NOMO-1 treated with dmso at 0.1 percent for 144 hours (cell line): ENCODE results near the gene GIT2.
"Not testable (repeated sequence)": the region's sequence is repeated elsewhere in the genome, so short reads cannot be mapped to it uniquely, and the experiment has no call there.

ENCODE experiments used
- DNase-seq: peaks from one replicate; lab custom pipeline; 2025; ENCODE audit not compliant: unreplicated experiment; lab: John Stamatoyannopoulos, UW

Gene GIT2

DNA sequence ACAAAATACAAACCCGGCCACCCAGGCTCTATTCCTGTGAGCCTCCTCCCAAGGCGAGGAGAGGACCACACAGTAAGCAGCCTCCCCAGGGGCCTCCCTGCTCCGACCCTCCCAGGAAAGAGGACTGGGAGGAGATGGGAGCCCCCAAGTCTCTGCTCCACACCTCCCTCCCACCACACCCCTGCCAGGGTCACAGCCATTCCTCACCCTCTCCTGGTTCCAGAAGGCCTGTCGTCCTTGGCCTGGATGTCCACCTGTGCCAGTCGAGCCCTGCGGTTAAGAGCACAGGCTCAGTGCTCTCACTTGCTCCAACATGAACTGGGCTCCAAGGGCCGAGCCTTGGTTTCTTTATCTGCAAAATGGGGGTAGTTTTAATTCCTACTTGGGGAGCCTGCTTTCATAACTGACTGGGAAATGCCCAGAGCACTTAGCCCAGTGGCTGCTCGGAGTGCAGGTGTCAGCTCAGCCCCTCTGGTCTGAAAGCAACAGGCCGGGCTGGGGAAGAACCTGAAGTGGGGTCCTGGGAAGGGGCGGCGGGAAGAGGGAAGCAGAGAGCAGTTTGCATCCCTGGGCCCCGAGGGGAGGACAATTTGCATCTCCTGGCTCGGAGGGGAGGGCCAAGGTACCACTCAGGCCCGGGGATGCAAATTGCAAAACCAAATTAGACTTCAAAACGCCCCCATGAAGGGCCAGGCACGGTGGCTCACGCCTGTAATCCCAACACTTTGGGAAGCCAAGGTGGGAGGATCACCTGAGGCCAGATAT is 72.5 kb downstream of the GIT2 start:
- DNase-seq, result no peak

DNA sequence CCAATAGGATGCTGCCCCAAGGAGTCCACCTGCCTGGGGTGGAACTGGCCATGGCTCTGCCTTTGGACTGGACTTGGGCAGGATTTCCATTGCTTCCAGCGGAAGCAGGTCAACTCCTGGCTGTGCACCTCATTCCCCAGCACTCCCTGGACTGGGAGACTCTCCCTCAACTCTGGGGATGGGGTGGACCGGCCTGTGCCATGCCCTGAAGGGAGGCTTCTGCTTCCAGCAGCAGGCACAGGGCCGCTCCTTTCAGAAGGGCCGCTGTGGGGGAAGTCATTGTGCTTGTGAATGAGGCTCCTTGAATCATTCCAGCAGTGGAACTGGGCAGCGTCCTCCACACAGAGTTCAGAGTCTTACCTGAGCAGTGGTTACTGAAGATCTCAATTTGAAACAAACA is 73.1 kb downstream of the GIT2 start:
- no peak for DNase-seq

DNA sequence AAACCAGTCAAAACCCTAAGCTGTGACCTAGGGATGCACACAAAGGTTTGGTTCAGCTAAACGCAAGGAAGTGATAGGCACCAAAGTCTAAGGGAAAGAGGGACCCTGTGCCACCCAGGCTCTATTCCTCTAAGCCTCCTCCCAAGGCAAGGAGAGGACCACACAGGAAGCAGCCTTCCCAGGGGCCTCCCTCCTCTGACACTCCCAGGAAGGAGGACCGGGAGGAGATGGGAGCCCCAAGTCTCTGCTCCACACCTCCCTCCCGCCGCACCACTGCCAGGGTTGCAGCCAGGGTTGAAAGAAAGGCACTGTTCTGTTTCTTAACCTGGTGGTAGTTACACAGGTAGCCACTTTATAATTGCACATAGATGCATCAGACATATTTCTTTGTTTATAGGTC is 74.2 kb downstream of the GIT2 start:
- no peak for DNase-seq

DNA sequence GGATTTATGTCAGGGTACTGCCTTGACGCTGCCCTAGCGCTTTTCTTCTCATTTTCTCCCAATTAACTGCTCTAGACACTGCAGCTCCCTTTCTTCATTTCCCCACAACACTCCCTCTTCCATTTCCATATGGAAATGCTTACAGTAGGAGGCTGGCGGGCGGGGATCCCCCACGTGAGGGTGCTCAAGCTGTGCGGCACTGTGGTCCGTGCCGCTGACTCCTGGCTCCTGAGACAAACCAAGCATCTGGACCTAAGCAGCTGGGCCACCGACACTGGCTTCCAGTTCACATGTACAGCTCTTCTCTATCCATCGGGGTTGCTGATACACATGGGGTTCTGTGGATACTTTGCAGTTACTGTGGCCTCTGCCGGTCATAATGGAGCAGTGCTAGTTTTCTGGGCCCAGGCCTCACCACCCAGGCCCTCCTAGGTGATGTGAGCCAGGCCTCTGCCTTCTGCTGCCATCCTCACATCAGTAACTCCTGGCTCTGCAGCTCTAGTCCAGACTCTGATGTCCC is 75.8 kb downstream of the GIT2 start:
- DNase-seq, result no peak

DNA sequence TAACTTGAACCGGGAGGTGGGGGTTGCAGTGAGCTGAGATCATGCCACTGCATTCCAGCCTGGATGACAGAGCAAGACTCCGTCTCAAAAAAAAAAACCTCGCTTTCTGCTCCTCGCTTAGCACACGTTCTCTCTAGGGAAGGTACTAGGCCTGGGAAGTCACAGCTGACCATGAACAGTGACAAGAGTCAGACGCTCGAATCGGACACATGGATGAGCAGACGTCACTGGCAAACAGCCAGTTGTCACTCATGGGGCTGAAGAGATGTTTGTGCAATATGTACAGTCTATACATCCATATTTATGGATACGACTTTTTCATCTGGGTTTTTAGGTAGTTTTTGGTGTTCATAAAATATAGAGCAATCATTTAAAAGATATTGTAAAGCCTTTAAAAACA is 76.7 kb downstream of the GIT2 start:
- no peak for DNase-seq

DNA sequence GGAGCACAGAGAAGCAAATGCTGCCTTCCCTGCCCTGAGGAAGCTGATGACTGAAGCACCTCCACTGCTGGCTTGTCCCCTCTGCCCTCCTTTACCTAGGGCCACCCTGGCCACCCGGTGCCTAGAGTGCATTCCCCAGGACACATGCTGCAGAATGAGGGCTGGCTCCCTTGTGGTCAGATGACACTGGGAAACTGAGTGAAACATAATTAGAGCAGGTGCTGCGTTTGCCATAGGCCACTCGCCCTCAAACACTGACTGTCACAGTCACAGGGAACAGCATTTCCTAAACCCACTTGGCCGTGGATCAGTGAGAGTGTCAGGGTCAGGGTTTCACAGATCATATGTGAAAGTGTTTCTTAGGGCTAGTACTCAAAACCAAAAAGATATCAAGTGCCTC is 80.1 kb downstream of the GIT2 start:
- DNase-seq, result no peak

DNA sequence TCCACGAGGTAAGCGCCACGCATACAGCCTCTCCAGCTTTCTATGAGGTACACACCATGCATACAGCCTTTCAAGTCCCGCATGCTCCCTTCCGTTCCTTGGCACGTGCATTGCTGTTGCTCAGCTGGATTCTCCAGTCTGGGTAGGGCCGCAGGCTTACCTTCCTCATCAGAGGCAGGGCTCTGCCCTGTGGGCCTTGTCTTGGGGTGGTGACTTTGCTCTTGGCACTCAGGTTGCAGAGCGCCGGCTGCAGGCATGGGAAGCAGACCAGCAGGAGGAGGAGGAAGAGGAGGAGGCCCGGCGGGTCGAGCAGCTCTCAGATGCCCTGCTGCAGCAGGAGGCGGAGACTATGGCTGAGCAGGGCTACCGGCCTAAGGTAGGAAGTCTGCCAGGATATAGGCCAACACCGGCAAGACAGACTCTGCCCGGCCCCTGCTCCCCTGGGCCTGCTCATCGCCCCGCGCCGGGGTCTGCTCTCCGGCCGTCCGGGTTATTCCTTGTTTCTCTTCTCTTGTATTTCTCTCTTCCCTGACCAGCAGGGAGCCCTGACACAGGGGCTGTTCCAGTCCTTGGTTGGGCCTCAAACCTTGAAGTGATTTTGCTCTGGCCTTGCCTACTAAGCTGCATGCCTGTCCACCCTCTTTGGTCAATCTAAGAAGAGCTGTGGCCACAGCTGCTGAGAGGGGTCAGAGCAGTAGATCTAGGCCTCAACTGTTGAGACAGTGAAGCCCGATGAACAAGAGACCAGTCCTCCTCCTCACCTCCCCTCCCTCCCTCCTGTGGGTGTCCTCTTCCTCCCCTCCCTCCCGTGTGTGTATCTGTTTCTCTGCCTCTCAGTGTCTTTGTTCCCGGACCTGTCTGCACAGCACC is 80.8 kb downstream of the GIT2 start:
- no peak for DNase-seq

DNA sequence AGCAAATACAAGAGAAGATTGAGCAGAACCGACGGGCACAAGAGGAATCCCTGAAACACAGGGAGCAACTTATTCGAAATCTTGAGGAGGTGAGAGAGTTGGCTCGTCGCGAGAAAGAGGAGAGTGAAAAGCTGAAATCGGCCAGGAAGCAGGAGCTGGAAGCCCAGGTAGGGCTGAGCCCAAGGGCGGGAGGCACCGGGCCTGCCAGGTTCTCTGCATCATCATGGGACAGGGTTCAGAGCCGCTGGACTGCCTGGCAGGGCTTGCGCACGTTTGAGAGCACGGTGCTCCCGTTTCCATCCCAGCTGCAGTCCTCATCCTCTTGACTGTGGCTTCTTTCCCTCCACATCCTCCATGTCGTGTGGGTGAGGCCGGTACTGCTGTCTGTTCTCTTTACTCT is 81.7 kb downstream of the GIT2 start:
- no peak for DNase-seq

DNA sequence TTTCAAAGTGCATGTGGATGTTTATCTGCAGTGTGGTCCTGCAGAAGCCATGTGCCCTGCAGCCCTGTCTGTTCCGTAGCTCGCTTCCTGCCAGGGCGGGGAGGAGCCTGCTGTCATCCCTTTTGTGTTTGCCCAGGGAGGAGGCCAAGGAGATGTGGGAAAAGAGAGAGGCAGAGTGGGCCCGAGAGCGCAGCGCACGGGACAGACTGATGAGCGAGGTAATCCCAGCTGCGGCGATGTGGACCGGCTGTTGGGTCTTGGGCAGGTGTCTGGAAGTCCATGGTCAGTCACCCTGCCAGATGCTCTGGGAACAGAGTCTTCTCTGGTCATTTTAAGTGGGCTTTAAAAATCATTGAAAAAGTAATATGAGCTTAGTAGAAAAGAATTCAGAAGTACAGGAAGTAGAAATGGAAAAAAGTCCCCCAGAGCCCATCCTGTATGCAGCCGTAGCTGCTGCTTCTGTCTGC is 83.3 kb downstream of the GIT2 start:
- DNase-seq, result no peak

DNA sequence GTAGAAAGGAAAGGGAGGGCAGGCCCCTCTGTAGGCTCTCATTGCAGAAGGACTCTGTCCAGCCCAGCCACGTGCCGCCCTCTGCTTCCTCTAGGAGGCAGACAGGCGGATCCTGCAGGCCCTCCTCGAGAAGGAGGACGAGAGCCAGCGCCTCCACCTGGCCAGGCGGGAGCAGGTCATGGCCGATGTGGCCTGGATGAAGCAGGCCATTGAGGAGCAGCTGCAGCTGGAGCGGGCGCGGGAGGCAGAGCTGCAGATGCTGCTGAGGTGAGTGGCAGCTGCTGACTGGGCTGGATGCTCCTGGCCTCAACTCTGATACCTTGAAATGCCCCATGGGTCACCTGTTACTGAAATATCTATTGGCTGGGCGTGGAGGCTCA is 85.2 kb downstream of the GIT2 start:
- DNase-seq, result no peak

DNA sequence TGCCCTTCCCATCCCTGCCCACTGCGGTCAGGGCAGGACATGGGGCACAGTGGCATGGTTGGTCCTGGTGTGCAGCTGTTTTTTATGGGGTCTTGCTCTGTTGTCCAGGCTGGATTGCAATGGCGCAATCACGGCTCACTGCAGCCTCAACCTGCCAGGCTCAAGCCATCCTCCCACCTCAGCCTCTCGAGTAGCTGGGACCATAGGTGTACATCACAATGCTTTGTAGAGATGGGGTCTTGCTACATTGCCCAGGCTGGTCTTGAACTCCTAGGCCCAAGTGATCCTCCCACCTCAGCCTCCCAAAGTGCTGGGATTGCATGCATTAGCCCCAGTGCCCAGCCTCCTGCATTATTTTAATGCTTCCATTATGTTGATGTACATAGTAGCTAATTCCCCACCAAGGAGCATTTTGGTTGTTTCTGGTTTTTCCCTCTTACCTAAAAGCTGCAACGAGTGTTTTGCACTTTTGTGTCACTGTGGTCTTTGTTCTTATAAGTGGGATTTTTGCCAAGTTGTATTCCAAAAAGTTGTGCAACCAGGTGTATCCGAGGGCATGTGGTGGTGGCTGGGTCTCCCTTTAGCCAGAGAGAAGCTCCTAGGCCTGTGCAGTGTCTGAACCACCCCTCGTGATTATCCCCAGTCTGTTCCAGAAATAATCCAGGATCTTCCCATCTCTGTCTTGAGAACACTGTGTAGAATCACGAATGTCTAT is 85.8 kb downstream of the GIT2 start:
- DNase-seq, result no peak

DNA sequence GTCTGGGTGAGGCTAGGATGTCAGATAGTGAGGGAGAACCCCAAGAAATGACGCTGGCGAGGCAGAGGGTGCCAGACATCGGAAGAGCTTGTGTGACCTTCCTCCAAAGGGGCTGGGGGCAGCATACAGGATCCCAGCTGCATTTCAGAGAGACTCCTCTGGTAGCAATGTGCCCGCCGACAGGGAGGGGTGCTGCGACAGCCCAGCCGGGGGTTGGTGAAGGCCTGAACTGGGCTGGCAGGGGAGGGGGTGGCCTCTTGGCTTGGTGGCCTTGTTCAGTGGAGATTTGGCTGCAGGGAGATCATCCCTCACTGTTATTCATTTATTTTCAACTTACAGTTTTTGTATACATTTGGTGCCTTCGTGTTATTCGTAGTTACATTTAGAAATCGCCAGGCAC is 90.9 kb downstream of the GIT2 start:
- no peak for DNase-seq

DNA sequence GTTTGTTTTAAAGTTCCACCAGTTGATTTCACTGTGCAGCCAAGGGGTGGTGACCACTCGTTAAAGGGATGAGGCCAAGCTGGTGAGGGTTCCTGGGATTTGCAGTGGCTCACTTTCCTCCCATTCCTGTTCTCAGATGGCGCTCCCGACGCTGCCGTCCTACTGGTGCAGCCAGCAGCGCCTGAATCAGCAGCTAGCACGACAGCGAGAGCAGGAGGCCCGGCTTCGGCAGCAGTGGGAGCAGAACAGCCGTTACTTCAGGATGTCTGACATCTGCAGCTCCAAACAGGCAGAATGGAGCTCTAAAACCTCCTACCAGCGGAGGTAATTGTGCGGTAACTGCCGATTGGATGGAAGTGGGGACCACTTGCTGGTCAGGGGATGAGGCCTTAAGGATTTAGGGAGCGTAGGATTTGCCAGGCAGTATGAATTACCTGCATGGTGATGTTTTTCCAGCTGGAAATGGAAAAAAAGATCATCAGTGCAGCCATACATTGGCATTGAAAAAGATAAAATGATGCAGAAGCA is 93.2 kb downstream of the GIT2 start:
- DNase-seq, result no peak

DNA sequence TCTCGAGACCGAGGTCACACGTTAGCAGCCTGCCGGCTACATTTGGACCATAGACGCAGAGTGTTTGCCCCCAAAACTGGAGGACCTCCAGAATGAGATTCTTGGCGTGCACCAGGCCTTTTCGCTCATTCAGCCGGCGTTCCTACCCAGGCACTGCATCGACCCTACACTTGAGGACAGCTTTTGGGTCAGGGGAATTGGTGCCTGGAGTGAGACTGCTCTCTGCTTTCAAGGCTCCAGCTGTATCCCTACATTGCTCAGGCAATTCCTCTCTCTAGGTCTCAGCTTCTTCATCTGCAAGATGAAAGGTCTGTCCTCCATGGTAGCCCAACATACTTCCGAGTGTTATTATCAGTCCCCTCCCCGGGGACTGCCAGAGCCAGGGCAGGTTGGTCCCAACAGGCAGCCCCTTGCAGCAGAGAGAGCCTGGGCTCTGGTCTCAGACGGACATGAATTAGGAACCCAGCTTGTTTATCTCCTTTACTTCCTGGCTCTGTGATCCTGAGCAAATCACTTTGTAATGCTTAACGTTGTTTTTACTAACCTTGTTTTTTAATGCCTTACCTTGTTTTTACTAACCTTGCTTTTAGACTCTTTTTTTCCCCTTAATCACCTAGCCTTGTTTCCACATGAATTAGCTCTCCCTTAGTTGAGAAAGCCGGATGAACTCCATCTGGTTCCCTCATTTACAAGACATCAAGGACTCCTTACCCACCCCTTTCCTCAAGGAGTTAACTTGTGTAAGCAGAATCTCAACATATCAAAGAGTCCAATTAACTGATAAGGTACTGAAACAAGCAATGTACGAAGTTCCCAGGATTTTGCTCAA is 95.2 kb downstream of the GIT2 start:
- no peak for DNase-seq

DNA sequence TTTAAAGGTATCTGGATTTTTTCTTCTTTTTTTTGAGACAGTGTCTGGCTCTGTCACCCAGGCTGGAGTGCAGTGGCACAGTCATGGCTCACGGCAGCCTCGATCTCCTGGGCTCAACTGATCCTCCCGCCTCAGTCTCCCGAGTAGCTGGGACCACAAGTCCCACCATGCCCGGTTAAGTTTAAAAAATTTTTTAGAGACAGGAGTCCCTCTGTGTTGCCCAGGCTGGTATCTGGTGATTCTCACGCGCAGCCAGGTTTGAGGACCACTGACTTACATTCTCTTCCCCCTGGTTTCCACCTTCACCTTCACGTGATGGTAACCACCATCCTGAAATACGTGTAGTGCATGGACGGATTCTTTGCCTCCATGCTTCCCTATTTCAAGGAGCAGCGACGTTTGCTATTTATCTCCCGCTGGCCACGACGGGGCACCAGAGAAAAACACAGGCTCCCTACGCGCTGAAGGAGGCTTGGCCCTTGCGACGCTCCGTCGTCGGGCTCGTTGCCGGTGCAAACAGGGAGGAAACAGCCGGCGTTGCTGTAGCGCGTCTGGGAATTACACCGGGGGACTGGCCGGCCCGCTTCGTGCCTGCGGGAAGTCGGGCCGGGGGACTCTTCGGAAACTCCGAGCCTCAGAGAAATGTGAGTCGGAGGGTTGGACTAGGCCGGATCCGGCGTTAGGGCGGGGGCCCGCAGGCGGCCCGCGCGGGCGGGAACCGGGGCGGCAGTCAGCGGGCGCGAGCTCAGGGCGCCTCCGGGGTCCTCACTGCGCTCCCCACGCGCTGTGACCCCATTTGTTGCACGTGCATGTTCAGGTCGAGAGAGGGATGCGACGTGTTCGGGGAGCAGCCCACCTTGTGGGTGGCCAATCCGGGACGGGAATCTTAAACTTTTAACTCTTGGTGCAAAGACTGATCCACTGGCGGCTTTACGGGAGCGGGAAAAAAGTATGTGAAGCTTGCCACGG is 96.1 kb downstream of the GIT2 start, which contains the start of gene TCHP:
Gene TCHP, plus strand, starts transcription at position 492 of the 969 bp plus-strand sequence. CDS start 2,753 bp downstream, outside the sequence.
- peak; percentile 87 for DNase-seq

DNA sequence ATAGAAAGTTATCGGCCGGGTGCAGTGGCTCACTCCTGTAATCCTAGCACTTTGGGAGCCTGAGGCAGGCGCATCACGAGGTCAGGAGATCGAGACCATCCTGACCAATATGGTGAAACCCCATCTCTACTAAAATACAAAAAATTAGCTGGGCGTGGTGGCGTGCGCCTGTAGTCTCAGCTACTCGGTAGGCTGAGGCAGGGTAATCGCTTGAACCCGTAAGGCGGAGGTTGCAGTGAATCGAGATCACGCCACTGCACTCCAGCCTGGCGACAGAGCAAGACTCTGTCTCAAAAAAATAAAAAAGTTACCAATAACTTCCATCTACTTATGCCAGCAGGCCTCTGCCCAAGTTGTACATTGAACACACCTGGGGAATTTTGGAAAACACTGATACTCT is 96.8 kb downstream of the GIT2 start:
- not testable (repeated sequence) for DNase-seq

DNA sequence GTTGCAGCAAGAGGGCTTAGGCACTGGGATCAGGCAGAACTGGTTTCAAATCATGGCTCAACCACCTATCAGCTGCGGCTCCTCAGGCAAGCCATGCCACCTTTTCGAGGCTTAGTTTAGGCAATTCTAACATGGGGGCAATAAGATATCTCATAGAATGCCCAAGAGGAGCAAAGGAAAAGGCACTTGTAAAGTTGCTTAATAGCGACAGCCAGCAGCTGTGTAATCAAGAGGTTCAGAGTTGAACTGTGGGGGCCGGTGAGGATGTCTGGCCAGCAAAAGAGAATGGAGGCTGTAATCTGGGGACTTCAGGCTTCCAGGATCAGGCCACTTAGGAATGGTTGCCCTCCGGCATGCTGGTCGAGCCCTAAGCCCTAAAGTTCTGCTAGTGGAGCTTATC is 99.1 kb downstream of the GIT2 start:
- no peak for DNase-seq

DNA sequence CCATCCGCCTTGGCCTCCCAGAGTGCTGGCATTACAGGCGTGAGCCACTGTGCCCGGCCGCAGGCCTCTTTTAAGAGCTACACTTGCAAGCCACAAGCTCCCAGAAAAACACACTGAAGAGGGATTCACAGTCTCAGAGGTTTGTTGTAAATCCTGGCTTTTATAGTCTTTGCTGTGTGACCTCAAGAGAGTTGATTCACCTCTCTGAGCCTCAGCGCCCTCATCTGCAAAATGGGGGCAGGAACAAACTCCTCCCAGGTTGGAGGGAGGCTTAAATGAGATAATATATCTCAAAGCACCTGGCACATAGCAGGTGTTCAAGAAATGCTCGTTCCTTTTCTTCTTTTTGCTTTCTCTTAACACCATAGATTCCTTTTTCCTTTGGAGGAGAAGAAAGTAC is 100.0 kb downstream of the GIT2 start:
- no peak for DNase-seq

DNA sequence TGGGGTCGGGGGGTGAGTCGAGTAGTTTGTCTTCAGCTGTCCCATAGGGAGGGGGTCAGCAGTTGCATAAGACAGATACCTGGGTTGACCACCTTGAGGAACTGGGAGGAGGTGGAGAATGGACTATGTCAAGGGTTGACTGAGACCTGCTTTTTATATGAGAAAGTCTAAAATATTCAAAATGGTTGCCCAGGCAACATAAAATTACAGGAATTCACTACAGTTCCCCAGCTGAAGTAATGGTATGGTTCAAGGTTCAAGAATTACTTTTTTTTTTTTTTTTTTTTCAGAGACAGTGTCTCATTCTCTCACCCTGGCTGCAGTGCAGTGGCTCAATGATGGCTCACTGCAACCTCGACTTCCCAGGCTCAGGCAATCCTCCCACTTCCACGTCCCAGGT is 101.2 kb downstream of the GIT2 start:
- DNase-seq, result no peak
